HG03097 (cell line): ENCODE data around the gene MED7.
A peak's percentile ranks its signal among the peaks of the same experiment; 100 is the strongest.

Experiments
- ATAC-seq: cut with Tn5 transposase; IDR thresholded peaks from one replicate; pipeline ENCODE4 v1.9.1; 2021; ENCODE audit not compliant: unreplicated experiment, low FRiP score

Gene MED7

DNA sequence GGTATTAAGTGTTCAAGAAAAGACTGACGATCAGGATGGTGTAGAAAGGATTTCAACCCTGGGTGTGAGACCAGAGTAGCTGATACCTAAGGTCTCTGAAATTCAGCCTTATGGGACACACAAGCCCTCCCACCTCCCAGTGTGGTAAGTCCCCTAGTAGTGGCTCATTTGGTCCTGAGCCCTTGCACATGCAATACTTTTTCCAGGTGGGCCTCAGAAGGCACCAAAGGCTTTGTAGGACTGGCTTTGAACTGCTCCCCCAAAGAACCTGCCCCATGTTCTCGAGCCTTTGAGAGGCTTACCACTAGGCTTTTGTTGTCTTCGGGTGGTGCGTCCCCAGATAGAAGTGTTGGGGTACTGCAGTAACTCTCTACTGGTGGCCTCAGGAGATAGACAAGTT lies 22.6 kb upstream of the MED7 start:
- ATAC-seq = no peak

DNA sequence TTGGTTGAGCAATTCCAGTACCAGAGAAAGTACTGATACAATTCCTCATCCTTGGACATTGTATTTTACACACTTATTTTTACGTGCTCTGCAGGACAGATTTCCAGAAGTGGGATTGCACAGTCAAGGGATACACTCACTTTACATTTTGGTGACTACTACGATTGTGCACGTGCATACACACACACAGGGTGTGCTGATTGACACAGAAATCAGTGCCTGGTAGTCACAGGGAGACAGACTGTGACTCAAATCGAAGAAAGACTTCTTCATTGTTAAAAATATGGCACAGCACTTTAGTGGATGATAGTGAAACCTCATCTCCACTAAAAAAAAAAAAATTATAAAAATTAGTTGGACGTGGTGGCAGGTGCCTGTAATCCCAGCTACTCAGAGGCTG lies 21.9 kb upstream of the MED7 start:
- no peak for ATAC-seq

DNA sequence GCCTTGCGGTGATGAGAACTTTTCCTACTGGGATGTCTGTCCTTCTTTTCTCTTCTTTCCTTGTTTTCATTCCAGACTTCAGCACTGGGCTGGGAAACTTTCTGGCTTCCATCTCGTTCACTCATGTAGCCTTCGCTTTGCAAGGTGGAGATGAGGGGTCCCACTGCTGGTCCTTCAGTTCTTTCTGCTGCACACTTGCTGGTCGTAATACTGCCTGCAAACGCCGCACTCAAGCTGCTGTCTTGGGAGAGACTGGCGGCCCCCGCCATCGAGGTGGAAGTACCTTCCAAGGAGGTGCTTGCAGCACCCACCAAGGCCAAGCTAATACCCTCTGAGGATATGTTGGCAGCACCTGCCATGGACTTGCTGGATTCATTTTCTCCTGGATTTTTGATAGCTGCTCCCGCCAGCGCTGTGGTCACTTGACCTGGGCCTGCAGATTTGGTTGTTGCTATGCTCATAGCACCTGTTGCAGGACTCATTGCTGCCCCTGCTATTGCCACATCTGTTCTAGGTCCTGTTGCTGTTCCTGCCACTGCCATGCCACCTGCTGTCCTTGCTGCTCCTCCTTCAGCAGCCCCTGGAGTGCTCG lies 20.4 kb upstream of the MED7 start:
- ATAC-seq = no peak

DNA sequence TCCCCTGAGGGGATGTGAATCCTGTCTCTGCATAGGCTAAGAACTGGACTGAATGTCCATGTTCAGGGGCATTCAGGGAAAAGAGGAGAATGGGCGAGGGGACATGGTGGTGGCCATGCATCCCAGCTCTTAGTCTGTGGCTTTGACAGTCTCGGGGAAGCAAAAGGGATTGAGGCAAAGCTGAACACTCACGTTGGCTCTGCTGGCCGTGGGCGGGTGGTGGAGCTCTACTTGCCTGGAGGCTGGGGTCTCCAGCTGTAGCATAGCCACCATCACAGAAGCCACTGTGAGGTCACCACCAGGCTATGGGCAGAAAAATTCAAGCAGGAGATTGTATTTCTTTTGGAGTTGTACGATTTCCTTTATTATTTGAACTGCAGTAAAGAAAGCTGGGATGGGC lies 19.3 kb upstream of the MED7 start:
- no peak for ATAC-seq

DNA sequence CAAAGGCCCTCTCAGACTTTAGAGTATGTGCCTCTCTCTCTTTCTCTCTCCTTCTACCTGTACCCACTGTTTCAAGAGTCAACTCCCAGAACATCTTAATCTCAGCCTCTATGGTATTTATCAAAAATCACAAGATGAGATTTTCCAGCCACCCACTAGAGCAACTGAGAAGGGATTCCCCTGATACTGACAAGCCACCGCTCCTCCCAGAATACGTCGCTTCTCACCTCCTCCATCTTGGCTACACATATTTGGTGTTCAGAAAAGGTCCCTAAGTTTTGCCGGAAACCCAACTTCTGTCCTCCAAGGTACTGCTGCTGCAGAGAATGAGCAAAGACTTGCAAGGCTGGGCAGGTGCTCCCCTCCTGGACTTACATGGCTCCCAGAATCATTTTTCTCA lies 17.3 kb upstream of the MED7 start:
- no peak for ATAC-seq

DNA sequence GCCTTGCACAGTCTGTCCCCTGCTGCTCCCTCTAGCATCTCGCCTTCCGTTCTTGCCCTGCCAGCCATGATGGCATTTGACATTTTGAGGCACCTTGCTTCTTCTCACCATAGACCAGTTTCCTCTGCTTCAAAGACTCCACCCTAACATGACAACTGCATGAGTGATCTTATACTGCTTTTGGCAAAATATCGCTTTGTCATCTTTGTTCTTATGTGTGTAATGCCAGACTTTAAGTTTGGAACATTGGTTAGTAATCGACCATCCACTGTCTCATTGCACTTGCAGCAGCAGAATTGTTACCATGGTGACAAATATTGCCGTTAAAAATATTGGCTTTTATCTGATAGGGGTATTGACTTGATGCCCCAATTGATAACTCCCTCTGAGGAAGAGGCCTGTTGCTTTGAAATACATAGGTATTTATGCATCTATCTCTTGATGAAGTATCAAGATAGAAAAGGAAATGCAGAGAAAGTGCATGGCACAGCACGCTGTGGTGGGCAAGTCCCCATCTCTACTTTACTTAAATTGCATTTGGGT lies 16.6 kb upstream of the MED7 start:
- no peak for ATAC-seq

DNA sequence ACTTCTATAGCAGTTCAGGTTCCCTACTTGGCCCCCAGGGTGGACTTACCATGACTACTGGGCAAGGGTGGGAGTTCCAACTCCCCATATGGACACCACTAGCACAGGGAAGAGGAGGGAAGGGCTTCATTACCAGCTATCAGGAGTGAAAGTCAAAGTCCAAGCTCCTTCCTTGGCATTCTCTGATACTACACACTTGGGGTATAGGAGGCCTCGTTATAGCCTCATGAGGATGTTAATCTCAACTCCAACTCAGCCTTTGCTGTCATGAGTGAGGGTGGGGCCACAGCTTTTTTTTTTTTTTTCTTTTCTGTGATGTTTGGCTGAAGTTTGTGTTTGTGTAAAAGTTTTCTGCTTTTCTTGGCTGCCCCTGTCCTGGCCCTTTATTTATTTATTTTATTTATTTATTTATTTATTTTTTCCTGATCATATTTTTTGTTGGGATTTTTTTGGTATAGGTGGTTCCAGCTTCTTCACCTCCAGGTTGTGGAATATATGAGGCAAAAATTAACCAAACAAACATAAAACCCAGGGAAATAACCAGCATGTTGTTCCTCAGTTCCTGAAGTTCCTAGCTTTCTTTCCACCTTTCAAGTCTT lies 14.7 kb upstream of the MED7 start:
- ATAC-seq = no peak

DNA sequence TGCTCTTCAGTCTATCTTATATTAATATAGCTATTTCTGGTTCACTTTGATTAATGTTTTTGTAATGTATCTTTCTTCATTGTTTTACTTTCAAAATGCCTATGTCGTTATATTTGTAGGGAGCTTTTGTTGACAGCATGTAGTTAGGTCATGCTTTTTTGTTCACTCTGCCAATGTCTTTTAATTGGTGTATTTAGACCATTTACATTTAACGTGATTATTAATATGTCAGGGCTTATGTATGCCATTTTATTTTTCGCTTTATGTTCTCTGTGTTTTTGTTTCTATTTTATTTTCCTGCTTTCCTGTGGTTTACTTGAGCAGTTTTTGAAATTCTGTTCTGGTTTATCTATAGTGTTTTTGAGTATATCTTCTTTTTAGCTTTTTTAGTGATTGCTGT lies 12.6 kb upstream of the MED7 start:
- ATAC-seq = no peak

DNA sequence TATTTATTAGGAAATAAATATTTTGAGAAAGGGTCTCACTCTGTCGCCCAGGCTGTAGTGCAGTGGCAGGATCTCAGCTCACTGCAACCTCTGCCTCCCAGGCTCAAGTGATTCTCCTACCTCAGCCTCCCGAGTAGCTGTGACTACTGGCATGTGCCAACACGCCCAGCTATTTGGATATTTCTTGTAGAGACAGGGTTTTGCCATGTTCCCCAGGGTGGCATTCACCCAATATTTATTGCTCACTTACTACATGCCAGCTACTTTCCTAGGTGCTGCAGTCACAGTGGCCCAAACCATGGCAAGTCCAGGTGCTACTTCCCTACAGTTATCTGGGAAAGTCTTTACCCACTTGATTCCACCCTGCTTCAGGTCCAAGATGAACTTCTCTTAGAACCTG lies 8.3 kb upstream of the MED7 start:
- no peak for ATAC-seq

DNA sequence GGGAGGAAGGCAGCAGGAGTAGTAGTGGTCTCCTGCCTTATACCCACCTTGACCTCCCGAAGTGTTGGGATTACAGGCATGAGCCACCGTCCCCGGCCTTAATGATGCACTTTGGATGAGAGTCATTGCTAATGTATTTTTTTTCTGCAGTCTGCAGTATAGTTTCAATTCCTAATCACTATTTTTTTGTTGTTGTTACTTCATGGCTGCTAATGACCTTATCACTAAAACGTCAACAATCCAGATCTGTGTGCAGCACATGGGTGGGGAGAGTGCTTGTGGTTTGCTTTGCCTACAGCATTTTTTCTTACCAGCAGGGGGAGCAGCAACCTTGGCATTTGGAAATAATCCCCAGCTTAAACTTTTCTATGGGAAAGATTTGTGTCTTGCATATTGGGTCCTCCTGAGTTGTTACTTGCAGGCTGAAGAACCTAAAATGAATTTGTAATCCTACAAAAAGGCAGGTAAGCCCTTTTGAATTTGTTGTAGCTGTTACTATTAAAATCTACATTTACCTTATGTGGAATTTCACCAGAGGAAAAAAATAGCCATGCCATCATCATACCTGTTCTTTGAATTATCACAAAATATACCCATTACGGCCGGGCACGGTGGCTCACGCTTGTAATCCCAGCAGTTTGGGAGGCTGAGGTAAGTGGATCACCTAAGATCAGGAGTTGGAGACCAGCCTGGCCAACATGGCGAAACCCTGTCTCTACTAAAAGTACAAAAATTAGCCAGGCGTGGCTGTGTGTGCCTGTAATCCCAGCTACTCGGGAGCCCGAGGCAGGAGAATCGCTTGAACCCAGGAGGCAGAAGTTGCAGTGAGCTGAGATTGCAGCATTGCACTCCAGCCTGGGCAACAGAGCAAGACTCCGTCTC lies 6.3 kb upstream of the MED7 start:
- no peak for ATAC-seq

DNA sequence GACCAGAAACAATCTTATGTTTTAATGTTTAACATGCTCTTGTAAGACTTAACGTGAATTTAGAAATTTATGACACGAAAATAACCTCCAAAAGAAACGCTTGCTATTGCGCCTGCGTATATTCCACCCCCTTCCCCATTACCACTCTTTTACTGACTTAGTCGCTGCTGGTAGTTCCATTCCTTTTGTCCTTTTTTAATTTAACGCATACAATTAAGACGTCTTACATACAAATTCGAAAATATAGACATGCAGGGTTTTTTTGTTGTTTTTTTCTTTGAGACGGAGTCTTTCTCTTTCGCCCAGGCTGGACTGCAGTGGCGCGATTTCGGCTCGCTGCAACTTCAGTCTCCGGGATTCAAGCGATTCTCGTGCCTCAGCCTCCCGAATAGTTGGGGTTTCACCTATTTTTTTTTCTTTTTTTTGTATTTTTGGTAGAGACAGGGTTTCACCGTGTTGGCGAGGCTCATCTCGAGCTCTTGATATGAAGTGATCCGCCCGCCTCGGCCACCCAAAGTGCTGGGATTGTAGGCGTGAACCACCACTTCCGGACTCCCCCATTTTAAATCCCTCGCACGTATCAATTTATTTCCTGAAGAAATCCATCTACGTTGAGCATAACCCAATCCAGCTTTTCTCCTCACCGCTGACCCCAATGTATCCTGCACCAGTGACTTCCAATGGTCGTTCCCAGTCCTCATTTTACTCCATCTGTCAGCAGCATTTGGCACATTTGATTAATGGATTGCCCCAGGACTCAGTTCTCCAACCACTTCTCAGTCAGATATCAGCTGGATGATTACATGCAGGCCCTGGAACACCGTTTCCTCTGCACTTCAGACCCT lies 684 bp upstream of the MED7 start:
- peak; percentile 26 for ATAC-seq

DNA sequence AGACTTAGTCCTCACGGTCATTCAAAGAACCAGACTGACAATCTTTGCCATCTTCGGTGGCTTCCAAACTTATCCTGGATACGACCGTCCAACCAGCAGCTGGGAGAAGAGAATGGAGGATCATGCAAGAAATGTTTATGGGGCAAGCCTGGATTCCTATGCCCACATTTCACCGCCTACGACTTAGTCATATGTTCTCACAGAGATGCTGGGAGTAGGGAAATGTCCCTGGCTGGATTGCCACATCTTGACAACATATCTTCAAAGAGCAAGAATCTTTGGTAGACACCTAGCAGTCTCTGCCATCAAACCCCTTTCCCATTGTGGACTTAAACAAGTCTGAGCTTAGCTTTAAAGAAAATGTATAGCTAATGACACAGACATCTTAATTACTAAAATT lies 5.0 kb downstream of the MED7 start:
- no peak for ATAC-seq

DNA sequence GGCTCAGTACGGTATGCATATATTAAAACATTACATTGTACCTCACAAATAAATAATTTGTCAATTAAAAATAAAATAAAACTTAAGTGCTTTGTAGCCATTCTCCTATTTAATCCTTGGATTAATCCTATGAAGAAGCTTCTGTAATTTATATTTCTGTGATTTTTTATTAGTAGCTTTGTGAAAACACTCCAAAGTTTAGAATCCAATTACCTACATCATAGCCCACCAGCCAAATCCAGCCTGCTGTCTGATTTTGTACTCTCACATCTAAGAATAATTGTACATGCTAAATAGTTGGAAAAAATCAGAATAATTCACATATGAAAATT lies 10.4 kb downstream of the MED7 start:
- no peak for ATAC-seq

DNA sequence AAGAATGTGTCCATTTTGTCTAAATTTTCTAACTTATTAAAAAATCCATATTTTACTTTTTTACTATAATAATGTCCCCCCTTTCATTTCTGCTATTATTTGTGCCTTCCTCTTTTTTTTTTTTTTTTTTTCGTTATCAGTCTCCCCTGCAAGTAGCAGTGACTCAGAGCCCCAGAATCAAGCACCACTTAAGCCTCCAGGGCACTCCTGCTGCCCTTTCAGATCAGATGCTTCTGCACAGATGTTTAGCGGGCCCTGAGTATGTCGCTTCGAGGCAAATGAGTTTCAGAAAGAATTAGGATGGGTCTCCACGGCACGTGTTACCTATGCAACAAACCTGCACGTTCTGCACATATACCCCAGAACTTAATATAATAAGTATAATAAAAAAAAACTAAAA lies 11.7 kb downstream of the MED7 start:
- ATAC-seq = no peak

DNA sequence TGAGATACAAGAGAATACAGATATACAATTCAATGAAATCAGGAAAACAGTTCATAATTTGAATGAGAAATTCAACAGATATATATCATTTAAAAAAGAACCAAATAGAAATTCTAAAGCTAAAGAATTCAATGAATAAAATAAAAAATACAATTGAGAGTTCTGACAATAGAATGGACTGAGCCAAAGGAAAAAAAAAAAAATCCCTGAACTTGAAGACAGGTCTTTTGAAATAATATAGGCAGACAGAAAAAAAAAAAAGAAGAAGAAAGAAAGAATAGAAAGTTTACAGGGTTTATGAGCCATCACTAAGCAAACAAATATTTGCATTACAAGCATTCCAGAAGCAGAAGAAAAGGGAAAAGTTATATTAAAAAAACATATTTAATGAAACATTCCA lies 21.0 kb downstream of the MED7 start:
- ATAC-seq = no peak

DNA sequence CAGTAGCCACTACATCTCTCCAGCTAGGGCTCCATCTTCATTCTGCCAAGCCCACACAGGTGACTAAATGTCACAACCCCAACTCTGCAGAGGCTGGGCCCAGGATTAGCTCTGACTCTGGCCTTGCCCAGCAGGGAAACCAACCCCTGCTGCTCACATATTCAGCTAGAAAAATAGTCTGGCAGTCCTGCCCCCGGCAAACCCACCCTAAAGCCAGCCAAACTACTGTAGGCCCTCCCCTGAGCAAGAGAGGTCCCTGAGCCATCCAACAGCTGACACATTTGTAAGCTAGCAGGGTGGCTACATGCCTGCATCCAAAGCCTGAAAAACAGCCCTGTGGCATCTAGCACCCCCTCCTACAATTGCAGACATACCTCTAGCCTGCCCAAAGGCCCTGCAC lies 22.6 kb downstream of the MED7 start:
- no peak for ATAC-seq

DNA sequence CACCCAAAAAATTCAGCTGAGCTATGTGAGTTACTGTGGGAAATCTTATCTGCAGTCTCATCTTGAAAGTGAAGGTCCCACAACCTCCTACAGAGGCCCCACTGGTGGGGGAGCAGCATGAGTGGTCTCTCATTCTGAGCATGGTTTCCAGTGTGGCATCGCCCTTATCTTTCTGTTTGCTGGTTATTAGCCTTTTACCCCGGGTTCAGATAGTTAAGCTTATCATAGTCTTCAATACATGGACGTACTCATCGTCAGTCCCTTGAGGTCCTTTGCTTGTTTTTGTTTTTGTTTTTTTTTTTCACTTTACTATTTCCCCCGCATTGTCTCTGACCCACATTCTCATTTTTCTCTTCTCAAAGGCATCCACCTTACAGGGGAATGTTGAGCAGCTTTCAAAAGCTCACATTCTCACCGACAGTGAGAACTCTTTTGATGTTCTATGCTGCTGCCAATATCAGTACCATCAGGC lies 26.1 kb downstream of the MED7 start:
- peak; percentile 54 for ATAC-seq

DNA sequence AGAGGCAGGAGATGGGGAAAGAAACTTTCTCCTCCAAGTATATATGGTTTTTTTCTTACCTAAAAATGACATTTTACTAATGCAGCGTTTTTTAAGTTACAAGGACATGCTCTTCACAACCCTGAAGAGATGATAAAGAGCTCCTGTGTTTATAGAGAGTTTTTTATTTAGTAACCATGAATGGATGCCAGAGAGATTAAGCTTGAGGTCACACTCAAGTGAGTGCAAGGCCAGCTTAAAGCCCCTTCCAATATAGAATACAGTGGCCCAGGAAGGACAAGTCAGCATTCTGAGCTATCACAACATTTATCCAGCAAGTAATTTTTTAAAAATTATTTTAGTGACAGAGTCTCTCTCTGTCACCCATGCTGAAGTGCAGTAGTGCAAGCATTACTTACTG lies 27.2 kb downstream of the MED7 start:
- no peak for ATAC-seq

DNA sequence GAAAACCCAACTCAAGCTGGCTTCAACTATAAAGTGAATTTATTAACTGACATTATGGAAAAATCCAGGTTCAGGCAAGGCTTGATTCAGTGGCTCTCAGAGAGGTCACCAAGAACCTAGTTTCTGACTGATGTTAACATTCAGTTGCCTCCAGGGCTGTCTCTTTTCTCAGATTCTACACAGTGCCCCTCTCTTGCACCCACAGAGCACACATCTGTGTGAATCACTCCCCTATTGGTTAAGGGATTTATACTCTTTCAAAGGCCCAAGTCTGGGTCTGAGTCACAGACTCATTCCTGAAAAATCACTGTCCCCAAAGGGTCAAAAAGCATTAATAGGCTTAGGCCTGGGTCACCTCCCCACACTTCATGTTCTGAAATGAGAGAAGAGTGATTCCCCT lies 27.7 kb downstream of the MED7 start:
- ATAC-seq = no peak

DNA sequence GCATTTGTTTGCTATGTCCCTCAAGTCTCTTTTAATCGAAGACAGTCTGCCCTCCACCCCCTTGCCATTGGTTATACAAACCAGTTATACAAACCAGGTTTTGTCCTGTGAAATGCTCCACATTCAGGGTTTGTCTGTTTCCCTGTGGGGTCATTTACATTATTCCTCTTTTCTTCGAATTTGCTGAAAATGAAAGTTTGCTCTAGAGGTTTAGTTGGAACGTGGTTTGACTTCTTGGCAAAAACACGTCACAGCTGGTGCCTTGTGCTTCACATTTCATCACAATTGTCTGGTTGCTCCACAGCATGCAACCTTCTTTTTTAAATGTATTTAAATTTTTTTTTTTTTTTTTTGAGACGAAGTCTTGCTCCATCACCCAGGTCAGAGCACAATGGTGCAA lies 29.7 kb downstream of the MED7 start:
- ATAC-seq = no peak

DNA sequence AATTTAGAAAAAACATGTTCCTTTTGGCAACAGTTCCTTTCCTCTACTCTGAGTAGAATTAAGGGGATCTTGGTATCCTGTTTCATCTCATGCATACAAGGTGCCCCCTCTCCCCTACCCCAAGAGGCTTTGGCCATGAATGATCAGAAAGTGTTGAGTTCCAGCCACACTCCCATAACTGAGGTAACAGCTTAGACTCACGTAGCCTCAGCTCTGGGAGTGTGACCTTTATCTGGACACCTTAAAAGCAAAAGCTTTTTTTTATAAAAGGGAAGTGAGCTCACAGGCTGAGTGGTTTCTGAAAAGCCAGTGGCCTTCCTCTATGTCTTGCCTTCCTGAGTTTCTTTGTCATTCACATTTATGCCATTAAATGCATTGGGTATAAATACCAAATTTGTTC lies 32.9 kb downstream of the MED7 start:
- peak; percentile 55 for ATAC-seq
